Uterus (tissue), 4 donors: ENCODE results near the gene AUTS2. TPM values are rescaled to one million over a fixed set of nuclear protein-coding genes. Genes with fewer than 3 reads are reported as not detected.

Source experiments
- DNase-seq, 2 donors: peaks; one replicate each; pipeline ENCODE4 v3.0.0-alpha.2; 2019 to 2020
- H3K27ac ChIP-seq, 2 donors: fragments of 200-600 bp; sonication (generic); 1 replicate in 1 of 2; 2 replicates in 1 of 2; pipeline ENCODE4 v1.5.1; 2016 to 2018
- H3K27me3 ChIP-seq, 2 donors: fragments of 200-600 bp; sonication (generic); one replicate each; pipeline ENCODE4 v1.5.1; 2018 to 2019; ENCODE audit warnings: control low read depth in 1 of 2
- H3K36me3 ChIP-seq, 2 donors: fragments of 200-600 bp; sonication (generic); one replicate each; pipeline ENCODE4 v1.5.1; 2019; ENCODE audit warnings: control low read depth in 1 of 2
- H3K4me1 ChIP-seq, 2 donors: fragments of 200-600 bp; sonication (generic); one replicate each; pipeline ENCODE4 v1.5.1; 2018 to 2019; ENCODE audit warnings: control low read depth in 1 of 2
- H3K4me3 ChIP-seq, 2 donors: fragments of 200-600 bp; sonication (generic); 1 replicate in 1 of 2; 2 replicates in 1 of 2; pipeline ENCODE4 v1.5.1; 2018 to 2019; ENCODE audit warnings: mild to moderate bottlenecking in 1 of 2
- H3K9me3 ChIP-seq, 2 donors: fragments of 200-600 bp; sonication (generic); one replicate each; pipeline ENCODE4 v1.5.1; 2019; ENCODE audit warnings: control low read depth in 1 of 2
- CTCF ChIP-seq, 4 experiments: fragments of 200-600 bp in 2 of 4; fragments of 450-650 bp in 2 of 4; sonication (generic) in 2 of 4; IDR thresholded peaks; one replicate each; pipeline ENCODE4 v1.5.1; 2016 to 2019; ENCODE audit warnings: antibody characterized with exemption in 4 of 4, mild to moderate bottlenecking in 2 of 4, moderate library complexity in 1 of 4
- POLR2A ChIP-seq, 2 donors: fragments of 450-650 bp; IDR thresholded peaks; one replicate each; pipeline ENCODE4 v1.6.1; 2016; ENCODE audit warnings: antibody characterized with exemption in 2 of 2, mild to moderate bottlenecking in 1 of 2, moderate library complexity in 1 of 2
- intact Hi-C: fragments of 100-400 bp; cut with DNase I; formaldehyde crosslinking; loops from one replicate; pipeline ENCODE4 v1.15.1; 2023; ENCODE audit warnings: low total_unique reads
- total RNA-seq, 4 donors: library from RNA; depleted of rRNA in 3 of 4; stranded (reverse); fragments of >200 nt in 3 of 4; gene quantifications; one replicate each; pipeline versions ENCODE4 v1.1.0 to v1.2.4, GENCODE V29; 2014 to 2023
- donor health status: DM: yes; HTN: yes; CAD: no.

Gene AUTS2
- total RNA-seq, 4 donors from 2014 or later: 10.5 to 58.2 (median 30.0) TPM

- intact Hi-C loops: no loop called here
- no peaks in the 10 kb centered on the region for H3K9me3 ChIP-seq
- no peak overlapping the region for H3K27ac ChIP-seq
- TF ChIP-seq CTCF (IDR thresholded peaks at IDR 0.05): no peak
- no peaks in the 10 kb centered on the region for H3K4me1 ChIP-seq
- H3K27me3 ChIP-seq: no peaks in the 10 kb centered on the region
- no peak for DNase-seq
- H3K4me3 ChIP-seq: no peak overlapping the region
- H3K36me3 ChIP-seq: no peaks in the 10 kb centered on the region
Measured at GRCh38 chr7:70142247-70142932, 544.1 kb downstream of the AUTS2 start.

GRCh38 chr7:70143075-70144044 is 545.1 kb downstream of the AUTS2 start:
- no peaks in the 10 kb centered on the region for H3K9me3 ChIP-seq
- intact Hi-C loops: no loop called here
- H3K36me3 ChIP-seq: no peaks in the 10 kb centered on the region
- no peak for DNase-seq
- H3K4me3 ChIP-seq: no peak overlapping the region
- no peak overlapping the region for H3K27ac ChIP-seq
- no peaks in the 10 kb centered on the region for H3K27me3 ChIP-seq
- TF ChIP-seq POLR2A (IDR thresholded peaks at IDR 0.05): no peak
- no peak for TF ChIP-seq CTCF (IDR thresholded peaks at IDR 0.05)
- H3K4me1 ChIP-seq: no peaks in the 10 kb centered on the region

GRCh38 chr7:70148997-70149396 is 550.7 kb downstream of the AUTS2 start:
- H3K27ac ChIP-seq: no peak overlapping the region
- TF ChIP-seq POLR2A (IDR thresholded peaks at IDR 0.05): no peak
- no peak for TF ChIP-seq CTCF (IDR thresholded peaks at IDR 0.05)
- no peak overlapping the region for H3K4me3 ChIP-seq
- no peaks in the 10 kb centered on the region for H3K36me3 ChIP-seq
- intact Hi-C loops: no loop called here
- peaks cover 0 to 5% of the 10 kb centered on the region in 2 donors for H3K9me3 ChIP-seq
- no peaks in the 10 kb centered on the region for H3K4me1 ChIP-seq
- no peak for DNase-seq
- no peaks in the 10 kb centered on the region for H3K27me3 ChIP-seq

- no peaks in the 10 kb centered on the region for H3K27me3 ChIP-seq
- no peak for TF ChIP-seq CTCF (IDR thresholded peaks at IDR 0.05)
- no peak for TF ChIP-seq POLR2A (IDR thresholded peaks at IDR 0.05)
- H3K36me3 ChIP-seq: no peaks in the 10 kb centered on the region
- DNase-seq: no peak
- H3K27ac ChIP-seq: no peak overlapping the region
- intact Hi-C loops: no loop called here
- H3K4me3 ChIP-seq: no peak overlapping the region
- H3K9me3 ChIP-seq: peaks cover 0 to 5% of the 10 kb centered on the region in 2 donors
- no peaks in the 10 kb centered on the region for H3K4me1 ChIP-seq
Measured at GRCh38 chr7:70152313-70152712, 554.0 kb downstream of the AUTS2 start.

GRCh38 chr7:70153933-70154332 is 555.7 kb downstream of the AUTS2 start:
- TF ChIP-seq POLR2A (IDR thresholded peaks at IDR 0.05): no peak
- TF ChIP-seq CTCF (IDR thresholded peaks at IDR 0.05): no peak
- Histone ChIP-seq H3K27me3 (no peaks in the 10 kb centered on the region), H3K36me3 (no peaks in the 10 kb centered on the region), H3K27ac (no peak overlapping the region), H3K9me3 (peaks cover 0 to 5% of the 10 kb centered on the region in 2 donors), H3K4me1 (no peaks in the 10 kb centered on the region), H3K4me3 (no peak overlapping the region)
- no peak for DNase-seq
- intact Hi-C loops: no loop called here
